ENCODE results near the gene CYP4X1. TPM values are rescaled to one million over a fixed set of nuclear protein-coding genes. Genes with fewer than 3 reads are reported as not detected.
"Not testable (repeated sequence)": the region's sequence is repeated elsewhere in the genome, so short reads cannot be mapped to it uniquely, and the experiment has no call there.

CYP4X1 gene
- total RNA-seq = 0.36 to 0.94 TPM (median 0.62 TPM) in 3 replicates

GRCh38 chr1:47023268-47024140 lies at the start of gene CYP4X1:
Gene CYP4X1, plus strand, starts transcription at chr1:47023669. Its CDS starts 149 bp downstream, at chr1:47023818.
- peak; percentile 26 to 62 for DNase-seq (ENCODE audit: low spot score in 2 of 2, unreplicated experiment in 2 of 2)
- H3K27me3 Mint-ChIP-seq (ENCODE audit: low read depth) = peaks cover 64% of the 10 kb centered on the region
- peak within 1 kb of the TSS; percentile 65 for H3K4me3 Mint-ChIP-seq
- no peak within 1 kb of the TSS for H3K27ac Mint-ChIP-seq
- H3K36me3 Mint-ChIP-seq = no peaks in the 10 kb centered on the region
- no peaks in the 10 kb centered on the region for H3K9me3 Mint-ChIP-seq
- peaks cover 14% of the 10 kb centered on the region for H3K4me1 Mint-ChIP-seq
- TF ChIP-seq, protein P1, sequence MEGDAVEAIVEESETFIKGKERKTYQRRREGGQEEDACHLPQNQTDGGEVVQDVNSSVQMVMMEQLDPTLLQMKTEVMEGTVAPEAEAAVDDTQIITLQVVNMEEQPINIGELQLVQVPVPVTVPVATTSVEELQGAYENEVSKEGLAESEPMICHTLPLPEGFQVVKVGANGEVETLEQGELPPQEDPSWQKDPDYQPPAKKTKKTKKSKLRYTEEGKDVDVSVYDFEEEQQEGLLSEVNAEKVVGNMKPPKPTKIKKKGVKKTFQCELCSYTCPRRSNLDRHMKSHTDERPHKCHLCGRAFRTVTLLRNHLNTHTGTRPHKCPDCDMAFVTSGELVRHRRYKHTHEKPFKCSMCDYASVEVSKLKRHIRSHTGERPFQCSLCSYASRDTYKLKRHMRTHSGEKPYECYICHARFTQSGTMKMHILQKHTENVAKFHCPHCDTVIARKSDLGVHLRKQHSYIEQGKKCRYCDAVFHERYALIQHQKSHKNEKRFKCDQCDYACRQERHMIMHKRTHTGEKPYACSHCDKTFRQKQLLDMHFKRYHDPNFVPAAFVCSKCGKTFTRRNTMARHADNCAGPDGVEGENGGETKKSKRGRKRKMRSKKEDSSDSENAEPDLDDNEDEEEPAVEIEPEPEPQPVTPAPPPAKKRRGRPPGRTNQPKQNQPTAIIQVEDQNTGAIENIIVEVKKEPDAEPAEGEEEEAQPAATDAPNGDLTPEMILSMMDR (IDR thresholded peaks at IDR 0.05; ENCODE audit: unreplicated experiment) = no peak

GRCh38 chr1:46983166-46983829 lies 40.2 kb upstream of the CYP4X1 start:
- Mint-ChIP-seq H3K27ac (no peak overlapping the region), H3K36me3 (no peaks in the 10 kb centered on the region), H3K4me3 (no peak overlapping the region), H3K4me1 (no peaks in the 10 kb centered on the region), H3K27me3 (ENCODE audit: low read depth) (peaks cover 47% of the 10 kb centered on the region), H3K9me3 (peaks cover 32% of the 10 kb centered on the region)
- no peak for DNase-seq (ENCODE audit: low spot score in 2 of 2, unreplicated experiment in 2 of 2)
- TF ChIP-seq, protein P1 (IDR thresholded peaks at IDR 0.05; ENCODE audit: unreplicated experiment) = no peak

DNA sequence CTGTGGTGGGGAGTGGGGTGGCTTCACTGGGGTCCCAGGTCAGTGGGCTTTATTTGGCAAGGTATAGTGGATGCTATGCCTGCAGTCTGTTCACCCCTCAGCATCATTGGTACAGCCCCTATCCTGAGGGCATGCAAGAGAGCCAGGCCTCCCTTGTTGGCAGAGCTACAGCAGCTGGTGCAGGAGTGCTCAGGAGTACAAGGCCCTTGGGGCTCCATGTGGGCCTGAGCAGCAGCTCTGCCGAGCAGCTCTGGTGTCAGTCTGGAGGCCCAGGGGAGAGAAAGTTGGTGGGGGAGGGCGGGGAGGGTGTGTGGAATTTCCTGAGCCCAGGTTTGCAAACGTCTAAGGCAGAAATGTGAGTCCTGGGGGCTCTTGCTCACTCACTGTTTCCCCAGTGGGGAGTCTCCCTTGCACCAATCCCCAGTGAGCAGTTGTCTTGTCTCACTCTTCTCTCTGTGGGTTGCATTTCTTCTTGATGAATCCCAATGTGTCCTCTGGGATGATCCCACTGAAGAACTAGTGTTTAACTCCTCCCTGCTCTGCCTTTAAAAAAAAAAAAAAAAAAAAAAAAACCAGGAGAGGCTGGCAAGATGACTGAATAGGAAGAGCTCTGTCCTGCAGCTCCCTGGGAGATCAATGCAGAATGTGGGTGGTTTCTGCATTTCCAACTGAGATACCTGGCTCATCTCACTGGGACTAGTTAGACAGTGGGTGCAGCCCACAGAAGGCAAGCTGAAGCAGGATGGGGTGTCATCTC lies 39.5 kb upstream of the CYP4X1 start:
- no peak for DNase-seq (ENCODE audit: low spot score in 2 of 2, unreplicated experiment in 2 of 2)
- Mint-ChIP-seq H3K27ac (no peak overlapping the region), H3K36me3 (no peaks in the 10 kb centered on the region), H3K27me3 (ENCODE audit: low read depth) (peaks cover 54% of the 10 kb centered on the region), H3K4me3 (no peak overlapping the region), H3K9me3 (peaks cover 27% of the 10 kb centered on the region), H3K4me1 (no peaks in the 10 kb centered on the region)
- TF ChIP-seq, protein P1 (IDR thresholded peaks at IDR 0.05; ENCODE audit: unreplicated experiment) = no peak

GRCh38 chr1:46990541-46990940 lies 32.9 kb upstream of the CYP4X1 start:
- not testable (repeated sequence) for DNase-seq (ENCODE audit: low spot score in 2 of 2, unreplicated experiment in 2 of 2); H3K27ac Mint-ChIP-seq; H3K4me3 Mint-ChIP-seq; H3K36me3 Mint-ChIP-seq; H3K4me1 Mint-ChIP-seq
- H3K27me3 Mint-ChIP-seq (ENCODE audit: low read depth) = peaks cover 50% of the 10 kb centered on the region
- peaks cover 11% of the 10 kb centered on the region for H3K9me3 Mint-ChIP-seq

DNA sequence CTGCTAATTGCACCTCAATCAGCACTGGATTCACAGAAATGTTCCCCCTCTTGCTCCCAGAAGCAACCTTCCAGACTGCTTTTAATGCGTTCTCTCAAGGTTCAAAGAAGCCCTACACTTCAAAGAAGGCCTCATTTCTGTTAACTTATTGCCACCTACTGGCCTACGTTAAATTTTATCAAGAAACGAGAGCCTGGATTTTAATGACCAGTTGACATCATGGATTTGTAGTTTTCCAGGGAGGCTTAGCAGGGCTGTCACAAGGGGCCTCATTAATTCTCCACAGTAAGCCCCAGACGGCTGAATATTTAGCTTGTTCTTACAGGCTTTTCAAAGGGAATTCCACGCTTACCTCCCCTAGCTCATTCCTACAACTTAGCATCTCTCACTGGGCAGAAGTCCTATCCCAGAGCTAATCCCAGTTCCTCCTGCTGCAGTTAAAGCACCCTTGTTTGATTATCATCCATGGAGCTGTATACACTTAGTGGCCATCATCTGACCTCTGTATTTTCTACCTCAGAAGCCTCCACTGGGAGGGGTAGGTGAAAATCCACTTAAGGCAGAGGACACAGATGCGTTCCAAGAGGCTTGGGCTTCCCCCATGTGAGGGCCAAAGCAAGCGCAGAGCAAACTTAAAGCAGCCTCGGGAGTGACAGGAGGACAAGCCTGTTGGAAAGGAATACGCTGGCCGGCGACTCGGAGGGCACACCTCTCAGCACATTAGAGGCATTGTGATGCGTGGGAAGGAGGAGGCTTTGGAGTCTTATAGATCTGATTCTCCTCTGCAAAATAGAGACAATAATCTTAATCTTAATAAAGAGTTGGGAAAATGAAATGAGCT lies 32.2 kb upstream of the CYP4X1 start:
- TF ChIP-seq, protein P1 (IDR thresholded peaks at IDR 0.05; ENCODE audit: unreplicated experiment) = no peak
- Mint-ChIP-seq H3K9me3 (peaks cover 7% of the 10 kb centered on the region), H3K27me3 (ENCODE audit: low read depth) (peaks cover 50% of the 10 kb centered on the region), H3K4me1 (no peaks in the 10 kb centered on the region), H3K36me3 (no peaks in the 10 kb centered on the region), H3K27ac (no peak overlapping the region), H3K4me3 (no peak overlapping the region)
- no peak for DNase-seq (ENCODE audit: low spot score in 2 of 2, unreplicated experiment in 2 of 2)
